A549 (cell line): ENCODE data around the gene RBBP8.

ENCODE experiments used
- EP300 ChIP-seq, 2 experiments: fragments of >200 bp; sonication (Bioruptor Twin); formaldehyde crosslinking; IDR thresholded peaks; 2 replicates in 1 of 2; 3 replicates in 1 of 2; pipeline ENCODE4 v1.6.1; 2016 to 2017
- HOXB13 ChIP-seq: fragments of 250-450 bp; sonication (Bioruptor Pico); IDR thresholded peaks from 2 replicates; pipeline ENCODE4 v1.5.0; 2020; ENCODE audit warnings: low read depth, mild to moderate bottlenecking, moderate library complexity
- NFE2L2 ChIP-seq: fragments of 150-350 bp; conservative IDR thresholded peaks from 2 replicates; pipeline ENCODE4 v1.6.1; 2014; ENCODE audit warnings: low read length
- POLR2A ChIP-seq: IDR thresholded peaks from 2 replicates; pipeline ENCODE4 v1.6.1; 2012; ENCODE audit warnings: mild to moderate bottlenecking, low read length
- RCOR1 ChIP-seq: fragments of 150-350 bp; IDR thresholded peaks from 2 replicates; pipeline ENCODE4 v1.6.1; 2014; ENCODE audit warnings: antibody characterized with exemption, low read length, low read depth
- SREBF2 ChIP-seq: fragments of 450-650 bp; IDR thresholded peaks from 2 replicates; pipeline ENCODE4 v1.6.1; 2014; ENCODE audit warnings: mild to moderate bottlenecking, moderate library complexity
- TF ChIP-seq, protein P1 (sequence below): fragments of >200 bp; sonication (Bioruptor Twin); formaldehyde crosslinking; IDR thresholded peaks from 3 replicates; pipeline ENCODE4 v1.5.1; 2016

DNA sequence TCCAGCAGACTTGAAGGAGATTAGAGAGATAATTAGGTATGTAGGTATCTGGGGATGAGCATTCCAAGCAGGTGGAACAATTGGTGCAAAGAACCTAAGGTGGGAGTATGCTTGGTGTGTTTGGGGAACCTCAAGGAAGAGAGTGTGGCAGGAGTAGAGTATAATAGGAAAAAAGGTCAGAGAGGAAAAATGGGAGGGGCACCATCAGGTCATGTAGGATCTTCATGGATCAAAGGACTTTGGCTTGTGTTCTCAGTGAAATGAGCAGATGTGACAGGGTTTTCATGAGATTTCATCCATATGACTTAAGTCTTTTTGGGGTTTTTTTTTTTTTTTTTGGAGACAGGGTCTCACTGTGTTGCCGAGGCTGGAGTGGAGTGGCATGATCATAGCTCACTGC is 47.3 kb downstream of the RBBP8 start:
- no peak for TF ChIP-seq RCOR1
- TF ChIP-seq, protein P1, sequence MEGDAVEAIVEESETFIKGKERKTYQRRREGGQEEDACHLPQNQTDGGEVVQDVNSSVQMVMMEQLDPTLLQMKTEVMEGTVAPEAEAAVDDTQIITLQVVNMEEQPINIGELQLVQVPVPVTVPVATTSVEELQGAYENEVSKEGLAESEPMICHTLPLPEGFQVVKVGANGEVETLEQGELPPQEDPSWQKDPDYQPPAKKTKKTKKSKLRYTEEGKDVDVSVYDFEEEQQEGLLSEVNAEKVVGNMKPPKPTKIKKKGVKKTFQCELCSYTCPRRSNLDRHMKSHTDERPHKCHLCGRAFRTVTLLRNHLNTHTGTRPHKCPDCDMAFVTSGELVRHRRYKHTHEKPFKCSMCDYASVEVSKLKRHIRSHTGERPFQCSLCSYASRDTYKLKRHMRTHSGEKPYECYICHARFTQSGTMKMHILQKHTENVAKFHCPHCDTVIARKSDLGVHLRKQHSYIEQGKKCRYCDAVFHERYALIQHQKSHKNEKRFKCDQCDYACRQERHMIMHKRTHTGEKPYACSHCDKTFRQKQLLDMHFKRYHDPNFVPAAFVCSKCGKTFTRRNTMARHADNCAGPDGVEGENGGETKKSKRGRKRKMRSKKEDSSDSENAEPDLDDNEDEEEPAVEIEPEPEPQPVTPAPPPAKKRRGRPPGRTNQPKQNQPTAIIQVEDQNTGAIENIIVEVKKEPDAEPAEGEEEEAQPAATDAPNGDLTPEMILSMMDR, result no peak
- no peak for TF ChIP-seq POLR2A
- TF ChIP-seq NFE2L2, result no peak
- TF ChIP-seq SREBF2, result no peak
- TF ChIP-seq HOXB13 (CRISPR knock-in tag), result no peak
- TF ChIP-seq EP300 (IDR thresholded peaks at IDR 0.05), result no peak
